Heart right ventricle (tissue), 16 donors: ENCODE data around the gene TMPRSS6. TPM values are rescaled to one million over a fixed set of nuclear protein-coding genes. Genes with fewer than 3 reads are reported as not detected.
A peak's percentile ranks its signal among the peaks of the same experiment; 100 is the strongest.

Experiments
- ATAC-seq, 8 donors: fragments of 200-7000 bp; cut with Tn5 transposase; one replicate each; pipeline ENCODE4 v1.9.1; 2020; ENCODE audit warnings: mild to moderate bottlenecking in 8 of 8, moderate library complexity in 8 of 8, moderate number of reproducible peaks in 1 of 8
- DNase-seq, 2 donors: peaks; one replicate each; pipeline ENCODE4 v3.0.0-alpha.2; 2020
- H3K27ac ChIP-seq, 10 donors: fragments of 200-600 bp; sonication (generic) in 2 of 10; one replicate each; pipeline versions ENCODE4 v1.5.0 to v1.8.0; 2020 to 2022; ENCODE audit warnings: mild to moderate bottlenecking in 3 of 10
- H3K27me3 ChIP-seq, 7 donors: fragments of 200-600 bp; one replicate each; pipeline ENCODE4 v1.8.0; 2021 to 2022; ENCODE audit warnings: mild to moderate bottlenecking in 2 of 7
- H3K36me3 ChIP-seq, 9 donors: fragments of 200-600 bp; sonication (generic) in 1 of 9; one replicate each; pipeline versions ENCODE4 v1.5.0 to v1.8.0; 2020 to 2022; ENCODE audit warnings: mild to moderate bottlenecking in 2 of 9
- H3K4me1 ChIP-seq, 9 donors: fragments of 200-600 bp; sonication (generic) in 1 of 9; one replicate each; pipeline versions ENCODE4 v1.5.0 to v1.8.0; 2020 to 2022; ENCODE audit warnings: mild to moderate bottlenecking in 4 of 9
- H3K4me3 ChIP-seq, 10 donors: fragments of 200-600 bp; sonication (generic) in 2 of 10; one replicate each; pipeline versions ENCODE4 v1.5.0 to v1.8.0; 2020 to 2022; ENCODE audit warnings: mild to moderate bottlenecking in 7 of 10, moderate library complexity in 2 of 10
- H3K9me3 ChIP-seq, 11 donors: fragments of 200-600 bp in 10 of 11; sonication (generic) in 2 of 11; one replicate each; pipeline versions ENCODE4 v1.5.0 to v1.8.0; 2013 to 2022; ENCODE audit warnings: mild to moderate bottlenecking in 2 of 11, control low read depth in 1 of 11, moderate library complexity in 1 of 11
- CTCF ChIP-seq, 9 donors: fragments of 200-600 bp; sonication (generic) in 2 of 9; IDR thresholded peaks; one replicate each; pipeline versions ENCODE4 v1.5.0 to v1.8.0; 2021 to 2022; ENCODE audit warnings: antibody characterized with exemption in 9 of 9, mild to moderate bottlenecking in 5 of 9, moderate library complexity in 1 of 9
- WGBS, 2 donors: extraction: QIAGEN DNeasy Blood & Tissue Kit; methylation state at CpG; one replicate each; pipeline ENCODE4 v1.1.7; 2013; ENCODE audit warnings: inconsistent platforms in 1 of 2; 5-methylcytosine and 5-hydroxymethylcytosine counted together
- intact Hi-C, 10 donors: fragments of 100-400 bp; cut with DNase I; formaldehyde crosslinking; loops; one replicate each; pipeline versions ENCODE4 v1.11.1 to v1.14.2; 2022
- polyA plus RNA-seq, 2 donors: library from polyadenylated mRNA; stranded (reverse); fragments of 200-250 nt; gene quantifications; one replicate each; pipeline ENCODE4 v1.2.3, GENCODE V29; 2013
- total RNA-seq, 10 donors: library from RNA; stranded (reverse); fragmentation: NEBNext Ultra II Directional in 3 of 10; extraction: Animal tissue kit (Norgen Biotek cat#: 25700) in 3 of 10; gene quantifications; one replicate each; pipeline versions ENCODE4 v1.2.1 to v1.2.4, GENCODE V29; 2021 to 2023
- donor health status: Arrhythmogenic right ventricular cardiomyopathy.
- donor health status: ischemic (EF 13 %, LVEDD 7.1; RV severe dilation, severe dysfunction).
- donor health status: healthy with polysubstance abuse.
- donor health status: DM: no; HTN: yes; CAD: no.
- donor health status: DM: no; HTN: no; CAD: no.
- donor health status: ischemic (EF 25% LVEDD 6.9; RV normal size, moderate dysfunction).
- donor health status: ischemic (EF 25% LVEDD 5.7; RV mildly dilated, moderate dysfunction).
- donor health status: healthy.
- donor health status: DM: yes; HTN: yes; CAD: no.
- donor health status: Ischemic cardiomyopathy.
- donor health status: ischemic (EF 35%, LVEDD 5.7; RV mildly dilated, moderate dysfunction).
- donor health status: nonischemic (EF 11% LVEDD 7.7; RV severe dilation, severe dysfunction).
- donor health status: DM: yes; HTN: yes; CAD: no.
- donor health status: PGD.
- donor health status: ischemic (EF 29% LVEDD 5.4; RV normal size, mild dysfunction).
- donor health status: nonischemic (EF 23%, LVEDD 6.1; RV moderate dilation, normal function).

TMPRSS6 gene
- total and polyA plus RNA-seq, 12 donors, result not detected

- no peak overlapping the region for H3K4me3 ChIP-seq
- intact Hi-C loops, result no loop called here
- 93 to 96% methylated on average over 28 of the region's 28 CpGs for WGBS, 2 donors
- no peak for ATAC-seq
- peaks cover 0 to under 1% (median 0%) of the 10 kb centered on the region in 9 donors for H3K4me1 ChIP-seq
- no peaks in the 10 kb centered on the region for H3K27me3 ChIP-seq
- peak in 1 of 2 donors; percentile 7 for DNase-seq
- H3K9me3 ChIP-seq, result no peaks in the 10 kb centered on the region
- H3K27ac ChIP-seq, result no peak overlapping the region
- no peak for TF ChIP-seq CTCF (IDR thresholded peaks at IDR 0.05)
- H3K36me3 ChIP-seq, result peaks cover 0 to 74% (median 11%) of the 10 kb centered on the region in 9 donors
These were observed 50.4 kb downstream of the TMPRSS6 start for GRCh38 chr22:37058917-37059701.

GRCh38 chr22:37057796-37058510 is 51.6 kb downstream of the TMPRSS6 start:
- 84 to 93% methylated on average over 12 of the region's 12 CpGs for WGBS, 2 donors

GRCh38 chr22:37057226-37057625 is 52.3 kb downstream of the TMPRSS6 start:
- H3K4me1 ChIP-seq, result peaks cover 6 to 19% (median 18%) of the 10 kb centered on the region in 9 donors
- H3K27me3 ChIP-seq, result no peaks in the 10 kb centered on the region
- peaks cover 0 to 74% (median 11%) of the 10 kb centered on the region in 9 donors for H3K36me3 ChIP-seq
- no peak overlapping the region for H3K27ac ChIP-seq
- no peaks in the 10 kb centered on the region for H3K9me3 ChIP-seq
- H3K4me3 ChIP-seq, result no peak overlapping the region
- intact Hi-C loops, result no loop called here
- no peak for TF ChIP-seq CTCF (IDR thresholded peaks at IDR 0.05)
- DNase-seq (peak in 1 of 2 donors; percentile 5), ATAC-seq (no peak)
- WGBS, 2 donors, result 81 to 85% methylated on average over 8 to 9 of the region's 9 CpGs

More at GRCh38 chr22:37057796-37058510, 51.6 kb downstream of the TMPRSS6 start:
- intact Hi-C loops, result no loop called here
- ATAC-seq (no peak), DNase-seq (peak in 1 of 2 donors; percentile 9)
- Histone ChIP-seq H3K27me3 (no peaks in the 10 kb centered on the region), H3K9me3 (no peaks in the 10 kb centered on the region), H3K4me3 (no peak overlapping the region), H3K36me3 (peaks cover 0 to 74% (median 11%) of the 10 kb centered on the region in 9 donors), H3K4me1 (peaks cover 4 to 11% (median 11%) of the 10 kb centered on the region in 9 donors), H3K27ac (no peak overlapping the region)
- no peak for TF ChIP-seq CTCF (IDR thresholded peaks at IDR 0.05)

- H3K9me3 ChIP-seq, result no peaks in the 10 kb centered on the region
- intact Hi-C loops, result no loop called here
- no peak overlapping the region for H3K27ac ChIP-seq
- ATAC-seq (no peak), DNase-seq (peak in 1 of 2 donors; percentile 0)
- H3K4me1 ChIP-seq, result peaks cover 6 to 26% (median 23%) of the 10 kb centered on the region in 9 donors
- H3K27me3 ChIP-seq, result no peaks in the 10 kb centered on the region
- no peak overlapping the region for H3K4me3 ChIP-seq
- WGBS, 2 donors, result 96 to 97% methylated on average over 13 of the region's 13 CpGs
- H3K36me3 ChIP-seq, result peaks cover 0 to 67% (median 11%) of the 10 kb centered on the region in 9 donors
- TF ChIP-seq CTCF (IDR thresholded peaks at IDR 0.05), result no peak
These were observed 53.3 kb downstream of the TMPRSS6 start for GRCh38 chr22:37056246-37056645.
